Stimulated activated CD4-positive, alpha-beta T cell treated with anti-CD3 and anti-CD28 coated beads, Interleukin-15, amount 100 ng/mL, for 24 hours (primary cell): ENCODE measurements around the gene RAVER1.
A peak's percentile ranks its signal among the peaks of the same experiment; 100 is the strongest.
"Not testable (repeated sequence)": the region's sequence is repeated elsewhere in the genome, so short reads cannot be mapped to it uniquely, and the experiment has no call there.

Experiments
- DNase-seq: peaks from one replicate; pipeline ENCODE4 v3.0.0-alpha.2; 2020

Gene RAVER1

GRCh38 chr19:10289836-10290356 is 43.4 kb downstream of the RAVER1 start, which contains the start of gene ICAM5:
ICAM5 (plus strand) TSS chr19:10289952; CDS start chr19:10290044, 92 bp downstream.
- peak; percentile 61 for DNase-seq

- peak; percentile 80 for DNase-seq
Observed at GRCh38 chr19:10289167-10289835, 44.0 kb downstream of the RAVER1 start.

GRCh38 chr19:10288662-10289166 is 44.6 kb downstream of the RAVER1 start:
- DNase-seq = peak; percentile 73

GRCh38 chr19:10286803-10287737 is 46.3 kb downstream of the RAVER1 start, which contains the start of gene ICAM4:
ICAM4 (plus strand) TSS chr19:10286955; CDS start chr19:10287013, 58 bp downstream.
- peak; percentile 63 for DNase-seq

- DNase-seq = no peak
Observed at GRCh38 chr19:10285393-10285792, 47.9 kb downstream of the RAVER1 start.

- DNase-seq = no peak
Observed at GRCh38 chr19:10284960-10285278, 48.4 kb downstream of the RAVER1 start.

GRCh38 chr19:10284065-10284959 is 49.0 kb downstream of the RAVER1 start:
- DNase-seq = no peak

- no peak for DNase-seq
Observed at GRCh38 chr19:10283301-10284064, 49.8 kb downstream of the RAVER1 start.

- DNase-seq = not testable (repeated sequence)
Observed at GRCh38 chr19:10282043-10282442, 51.3 kb downstream of the RAVER1 start.

GRCh38 chr19:10279737-10280442 is 53.4 kb downstream of the RAVER1 start:
- no peak for DNase-seq

GRCh38 chr19:10278935-10279334 is 54.4 kb downstream of the RAVER1 start:
- DNase-seq = no peak

GRCh38 chr19:10277795-10278589 is 55.3 kb downstream of the RAVER1 start:
- no peak for DNase-seq

GRCh38 chr19:10274589-10274988 is 58.7 kb downstream of the RAVER1 start:
- no peak for DNase-seq

GRCh38 chr19:10271543-10272086 is 61.7 kb downstream of the RAVER1 start:
- DNase-seq = peak; percentile 44

- DNase-seq = peak; percentile 85
Observed at GRCh38 chr19:10270616-10271394, 62.5 kb downstream of the RAVER1 start, which contains the start of gene ICAM1. ICAM1 (plus strand) TSS chr19:10271120; CDS start chr19:10271160, 40 bp downstream.

GRCh38 chr19:10270180-10270615 is 63.1 kb downstream of the RAVER1 start:
- DNase-seq = peak; percentile 88

GRCh38 chr19:10269333-10270179 is 63.8 kb downstream of the RAVER1 start:
- DNase-seq = peak; percentile 92

- no peak for DNase-seq
Observed at GRCh38 chr19:10268071-10268470, 65.3 kb downstream of the RAVER1 start.
